Epidermal melanocyte (primary cell): Measurements from ENCODE around the gene GAS2L2.

Source experiments
- DNase-seq: peaks from one replicate; pipeline ENCODE4 v3.0.0; 2011; ENCODE audit warnings: low spot score; ENCODE audit not compliant: insufficient read length

Gene GAS2L2

GRCh38 chr17:35747540-35748017 is 5.5 kb downstream of the GAS2L2 start:
- peak; percentile 85 for DNase-seq

DNA sequence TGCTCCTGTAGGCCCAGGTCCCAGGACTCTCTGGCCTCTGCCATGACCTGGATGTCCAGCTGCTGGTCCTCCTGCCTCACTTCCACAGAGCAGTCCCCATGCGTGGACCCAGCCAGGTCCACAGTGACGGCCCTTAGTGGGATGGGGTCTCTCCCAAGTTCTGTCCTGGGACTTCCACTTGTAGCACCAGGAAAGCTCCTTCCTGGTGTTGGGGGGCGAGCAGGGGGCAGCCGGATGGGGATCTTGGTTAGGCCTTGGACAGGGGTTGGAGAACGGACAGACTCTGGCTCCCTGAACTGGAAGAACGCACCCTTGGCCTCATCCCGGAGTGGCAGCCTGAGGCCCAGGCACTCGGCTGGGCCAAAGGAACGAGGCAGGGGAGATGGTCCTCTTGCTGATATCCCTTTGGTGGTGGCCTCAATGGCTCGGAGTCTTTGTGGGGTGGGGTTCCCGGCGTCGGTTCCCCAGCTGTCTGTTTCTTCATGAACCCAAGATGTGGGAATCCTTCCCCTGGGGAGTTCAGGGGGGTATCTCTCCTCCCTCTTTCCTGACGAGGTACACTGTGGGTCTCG is 7.2 kb downstream of the GAS2L2 start:
- DNase-seq = no peak

DNA sequence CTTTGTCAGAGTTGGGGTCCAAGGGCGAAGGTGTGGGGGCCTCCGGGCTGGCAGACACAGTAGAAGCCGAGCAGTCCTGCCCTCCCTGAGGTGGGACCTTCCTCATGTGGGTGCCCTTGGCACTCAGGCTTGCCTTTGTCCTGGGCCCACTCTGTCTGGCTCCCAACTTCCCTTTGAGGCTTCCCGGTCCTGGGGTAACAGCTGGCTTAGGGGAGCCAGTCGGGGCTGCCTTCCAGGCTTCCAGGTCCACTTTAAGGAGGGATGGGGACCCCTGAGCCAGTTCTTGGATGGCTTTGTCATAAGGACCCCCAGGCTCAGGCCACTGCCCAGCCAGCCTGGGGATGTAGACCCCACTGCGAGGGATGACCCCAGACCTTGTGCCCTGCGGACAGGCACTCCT is 7.8 kb downstream of the GAS2L2 start:
- no peak for DNase-seq

GRCh38 chr17:35744830-35745229 is 8.2 kb downstream of the GAS2L2 start:
- no peak for DNase-seq

DNA sequence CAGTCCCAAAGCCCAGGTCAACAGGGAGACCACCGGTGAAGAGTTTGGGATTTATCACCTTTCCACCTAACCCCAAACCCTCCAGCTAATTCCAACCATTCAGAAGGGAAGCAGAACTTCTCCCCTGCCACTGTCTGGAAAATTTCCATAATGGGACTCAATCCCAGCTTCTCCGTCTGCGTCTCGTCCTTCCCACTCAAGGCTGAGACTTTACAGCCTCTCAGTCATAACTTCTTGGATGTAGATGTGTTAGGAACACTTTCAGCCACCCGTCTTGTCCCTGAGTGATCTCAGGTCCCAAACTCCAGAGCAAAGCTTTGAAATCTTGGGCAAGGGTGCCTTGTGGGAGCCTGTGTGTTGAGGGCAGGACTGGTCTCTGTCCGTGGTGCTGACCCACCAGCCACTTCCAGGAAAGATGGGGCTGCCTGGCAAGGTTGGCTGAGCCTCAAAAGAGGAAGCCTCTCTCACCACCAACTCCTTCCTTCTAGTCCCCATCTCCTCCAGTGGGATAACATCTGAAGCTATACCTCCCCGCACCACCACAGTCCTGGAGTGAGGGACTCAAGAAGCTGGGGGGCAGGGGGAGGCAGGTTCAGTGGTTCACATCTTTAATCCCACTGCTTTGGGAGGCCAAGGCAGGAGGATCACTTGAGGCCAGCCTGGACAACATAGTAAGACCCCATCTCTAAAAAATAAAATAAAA is 9.3 kb downstream of the GAS2L2 start:
- DNase-seq = peak; percentile 32

DNA sequence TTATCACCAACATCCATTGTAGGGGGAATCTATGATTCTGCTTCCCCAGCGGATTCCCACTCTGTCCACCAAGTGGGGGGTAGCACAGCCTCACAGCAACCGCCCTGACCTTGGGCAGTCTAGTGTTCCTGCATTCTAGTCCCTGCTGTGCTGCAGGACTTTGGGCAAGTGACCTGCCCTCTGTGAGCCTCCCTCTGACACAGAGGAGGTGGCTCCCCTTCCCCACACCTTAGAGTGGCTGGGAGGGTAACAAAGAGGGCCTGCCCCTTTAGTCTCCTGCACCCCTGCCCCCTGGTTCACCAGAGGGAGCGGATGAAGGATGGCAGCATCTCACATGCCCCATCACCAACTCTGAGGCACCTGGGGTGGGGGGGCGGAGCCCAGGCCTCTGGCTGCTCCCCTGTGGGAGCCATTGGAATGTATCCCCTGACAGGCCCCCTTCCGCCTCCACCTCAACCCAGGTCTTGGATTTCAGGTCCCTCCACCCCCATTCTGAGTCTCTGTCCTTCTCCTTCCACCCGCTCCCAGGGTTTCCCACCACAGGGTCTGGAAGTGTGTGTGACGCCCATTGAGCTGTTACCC is 10.1 kb downstream of the GAS2L2 start:
- peak; percentile 4 for DNase-seq

DNA sequence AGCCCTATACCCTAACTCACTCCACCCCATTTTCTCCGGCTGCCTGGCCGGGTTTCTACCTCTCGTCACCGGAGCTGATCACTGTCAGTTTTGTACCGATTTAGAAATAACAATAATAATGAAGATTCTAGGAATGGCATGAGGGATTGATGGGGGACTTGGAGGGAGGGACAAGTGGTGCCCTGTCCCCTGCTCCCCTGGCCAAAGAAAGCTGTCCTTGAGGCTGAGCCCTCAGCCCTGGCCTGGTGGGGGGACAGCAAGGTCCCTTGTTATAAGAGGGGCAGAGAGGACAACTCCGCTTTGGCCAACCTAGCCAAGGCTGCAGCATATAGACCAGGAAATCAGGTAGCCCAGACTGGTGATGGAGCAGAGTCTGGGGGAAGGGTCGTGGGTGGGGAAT is 10.5 kb downstream of the GAS2L2 start:
- DNase-seq = no peak

GRCh38 chr17:35740997-35741931 is 11.8 kb downstream of the GAS2L2 start:
- DNase-seq = no peak

DNA sequence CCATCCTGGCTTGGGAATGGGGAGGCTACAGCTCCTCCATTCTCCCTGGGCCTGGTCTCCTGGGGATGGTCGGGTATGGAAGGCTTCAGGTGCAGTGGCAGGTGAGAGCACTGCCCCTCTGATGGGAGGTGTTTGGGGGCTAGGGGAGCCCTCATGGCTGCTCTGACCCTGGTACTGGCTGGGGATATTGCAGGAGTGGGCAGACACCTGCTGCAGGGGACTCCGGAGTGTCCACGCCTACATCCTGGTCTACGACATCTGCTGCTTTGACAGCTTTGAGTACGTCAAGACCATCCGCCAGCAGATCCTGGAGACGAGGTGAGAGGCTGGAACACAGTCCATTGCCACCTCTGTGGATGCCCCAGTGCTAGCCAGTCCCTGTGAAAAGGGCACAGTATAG is 12.8 kb downstream of the GAS2L2 start:
- DNase-seq = no peak

DNA sequence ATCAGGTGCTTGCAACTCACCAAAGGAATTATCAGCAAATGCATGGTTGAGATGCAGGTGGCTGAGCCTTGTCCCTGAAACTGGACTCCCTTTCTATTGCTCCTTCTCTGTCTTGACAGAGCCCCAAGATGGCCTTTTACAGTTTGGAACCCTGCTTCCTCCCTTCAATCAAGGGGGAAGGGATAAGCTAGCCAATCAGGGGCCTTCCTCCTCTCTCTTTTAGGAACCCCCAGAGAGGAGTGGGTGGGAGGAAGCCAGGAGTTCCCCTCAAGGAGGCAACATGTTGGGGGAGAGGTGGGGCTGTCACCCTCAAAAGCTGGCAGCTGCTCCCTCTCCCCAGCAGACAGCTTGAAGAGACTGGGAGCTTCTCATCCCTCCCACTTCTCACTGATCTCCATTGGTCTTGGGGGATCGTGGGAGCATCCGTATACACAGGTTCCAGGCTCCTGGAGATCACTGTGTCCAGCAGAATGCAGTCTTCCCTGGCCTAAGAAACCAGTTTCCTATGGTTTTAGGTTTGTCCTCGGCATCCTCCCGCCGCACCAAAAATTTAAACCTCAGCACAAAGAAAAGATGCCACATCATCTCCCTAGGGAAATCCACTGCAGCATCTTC is 14.4 kb downstream of the GAS2L2 start:
- DNase-seq = no peak

DNA sequence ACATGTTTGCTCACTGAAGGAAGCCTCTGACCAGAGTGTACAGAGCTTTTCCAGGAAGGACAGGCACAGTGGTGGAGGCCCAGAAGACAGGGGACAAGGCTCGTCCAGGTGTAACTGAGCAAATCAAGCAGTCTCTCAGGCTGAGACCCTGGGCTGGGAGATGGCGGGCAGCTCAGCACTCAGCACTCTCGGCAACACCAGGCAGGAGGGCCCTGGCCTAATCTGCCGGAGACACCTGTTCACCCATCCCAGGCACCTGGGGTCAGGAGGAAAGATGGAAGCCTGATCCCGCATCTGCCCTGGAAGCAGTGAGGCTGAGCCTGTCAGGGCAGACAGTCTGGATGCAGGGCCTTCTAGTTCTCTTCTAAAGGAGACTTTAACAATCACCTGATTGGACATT is 16.8 kb downstream of the GAS2L2 start:
- no peak for DNase-seq

- no peak for DNase-seq
Observed at GRCh38 chr17:35735036-35735805, 17.8 kb downstream of the GAS2L2 start.

GRCh38 chr17:35734396-35734795 is 18.6 kb downstream of the GAS2L2 start:
- no peak for DNase-seq

- DNase-seq = no peak
Observed at GRCh38 chr17:35733366-35733765, 19.7 kb downstream of the GAS2L2 start.

GRCh38 chr17:35732806-35733136 is 20.3 kb downstream of the GAS2L2 start:
- DNase-seq = no peak

- DNase-seq = no peak
Observed at GRCh38 chr17:35731917-35732805, 20.9 kb downstream of the GAS2L2 start.

DNA sequence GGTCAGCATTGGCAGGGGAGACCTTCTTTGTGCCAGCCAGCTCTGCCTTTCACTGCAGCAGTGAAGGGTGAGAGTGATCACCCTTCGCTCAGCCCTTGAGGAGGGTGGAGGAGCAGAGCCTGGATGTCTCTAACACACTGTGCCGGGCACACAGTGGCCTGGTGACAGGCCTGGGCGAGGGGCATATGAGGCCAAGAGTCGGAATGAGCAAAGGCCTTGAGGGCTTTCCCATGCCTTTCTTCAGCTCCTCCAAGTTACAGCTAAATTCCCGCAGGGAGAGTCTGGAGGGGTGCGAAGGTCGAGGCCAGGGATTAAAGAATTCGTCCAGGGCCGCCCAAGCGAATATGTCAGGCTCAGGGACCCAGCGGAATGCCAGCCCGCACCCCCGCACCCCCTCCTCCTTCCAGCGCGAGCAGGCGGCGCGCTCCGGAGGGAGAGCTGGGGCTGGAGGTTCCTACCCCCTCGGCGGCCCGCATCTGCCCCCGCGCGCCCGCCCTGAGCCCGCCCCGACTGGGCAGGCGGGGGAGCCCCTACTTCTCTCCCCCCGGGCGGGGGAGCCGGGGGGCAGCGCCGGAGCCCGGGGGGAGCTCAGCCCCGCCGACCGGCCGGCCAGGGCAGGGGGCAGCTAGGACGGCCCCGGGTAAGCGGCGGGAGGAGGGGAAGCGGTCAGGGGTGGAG is 21.7 kb downstream of the GAS2L2 start, which contains the start of gene RASL10B:
Gene RASL10B (plus strand): TSS at position 401 of the 678 bp plus-strand sequence. CDS start 3,546 bp downstream, outside the sequence.
- DNase-seq = peak; percentile 82

GRCh38 chr17:35730400-35731005 is 22.5 kb downstream of the GAS2L2 start:
- no peak for DNase-seq
